Transverse colon (tissue), 4 donors: ENCODE results near the gene PTHLH. TPM values are rescaled to one million over a fixed set of nuclear protein-coding genes. Genes with fewer than 3 reads are reported as not detected.

Experiments used
- DNase-seq: peaks from one replicate; pipeline ENCODE4 v3.0.0-alpha.2; 2019
- H3K27ac ChIP-seq, 4 donors: fragments of 200-600 bp; sonication (generic); 2 replicates each; pipeline ENCODE4 v1.5.1; 2016 to 2018; ENCODE audit warnings: inconsistent platforms in 4 of 4
- H3K27me3 ChIP-seq: fragments of 200-600 bp; sonication (generic); 2 replicates; pipeline ENCODE4 v1.5.1; 2017; ENCODE audit warnings: inconsistent platforms
- H3K36me3 ChIP-seq, 4 donors: fragments of 200-600 bp; sonication (generic); 2 replicates each; pipeline ENCODE4 v1.5.1; 2017 to 2019; ENCODE audit warnings: inconsistent platforms in 4 of 4
- H3K4me1 ChIP-seq, 4 donors: fragments of 200-600 bp; sonication (generic); 2 replicates each; pipeline ENCODE4 v1.5.1; 2017 to 2020; ENCODE audit warnings: inconsistent platforms in 4 of 4
- H3K4me3 ChIP-seq, 4 donors: fragments of 200-600 bp; sonication (generic); 1 replicate in 1 of 4; 2 replicates in 3 of 4; pipeline versions ENCODE4 v1.5.1 to v1.6.1; 2017 to 2019; ENCODE audit warnings: inconsistent platforms in 4 of 4
- H3K9me3 ChIP-seq, 2 donors: fragments of 200-600 bp; sonication (generic); 2 replicates each; pipeline ENCODE4 v1.5.1; 2017 to 2019; ENCODE audit warnings: inconsistent platforms in 2 of 2
- CTCF ChIP-seq, 5 experiments: fragments of 200-600 bp in 3 of 5; fragments of 450-650 bp in 2 of 5; sonication (generic) in 3 of 5; IDR thresholded peaks; 1 replicate in 2 of 5; 2 replicates in 3 of 5; pipeline ENCODE4 v1.5.1; 2016 to 2017; ENCODE audit warnings: antibody characterized with exemption in 5 of 5, inconsistent platforms in 3 of 5, mild to moderate bottlenecking in 2 of 5, moderate library complexity in 1 of 5
- EP300 ChIP-seq: sonication (generic); formaldehyde crosslinking; IDR thresholded peaks from one replicate; pipeline ENCODE4 v1.6.1; 2017; ENCODE audit warnings: antibody characterized with exemption, low read depth
- POLR2A ChIP-seq: fragments of 450-650 bp; IDR thresholded peaks from one replicate; pipeline ENCODE4 v1.6.1; 2016; ENCODE audit warnings: antibody characterized with exemption, mild to moderate bottlenecking, moderate library complexity
- POLR2AphosphoS5 ChIP-seq, 3 donors: sonication (generic); formaldehyde crosslinking; IDR thresholded peaks; one replicate each; pipeline ENCODE4 v1.6.1; 2016; ENCODE audit warnings: antibody characterized with exemption in 3 of 3
- WGBS, 2 donors: methylation state at CpG; one replicate each; pipeline ENCODE4 v1.1.5; 2018; ENCODE audit warnings: low coverage in 1 of 2; 5-methylcytosine and 5-hydroxymethylcytosine counted together
- in situ Hi-C, 4 donors: fragments of 200-750 bp; cut with MboI; loops; one replicate each; pipeline versions ENCODE4 v1.15.0 to v1.15.1; 2017; ENCODE audit warnings: low sequenced_read_pairs in 3 of 4, low pct_ligation_motif_present in 1 of 4, low pct_unique_long_range_greater_than_20kb in 1 of 4
- intact Hi-C: fragments of 100-400 bp; cut with DNase I; formaldehyde crosslinking; loops from one replicate; pipeline ENCODE4 v1.15.1; 2023; ENCODE audit warnings: low total_unique reads
- total RNA-seq, 4 donors: library from RNA; depleted of rRNA; stranded (reverse); fragments of >200 nt; gene quantifications; one replicate each; pipeline ENCODE4 v1.1.0, GENCODE V29; 2016

PTHLH gene
- under 1 TPM in 2 of 4 donors, not detected in 2; 0.68 to 0.79 TPM for total RNA-seq

- WGBS, 2 donors: 40 to 54% methylated on average over 2 of the region's 2 CpGs
- H3K9me3 ChIP-seq: no peaks in the 10 kb centered on the region
- H3K36me3 ChIP-seq: no peaks in the 10 kb centered on the region
- H3K27ac ChIP-seq: no peak within 1 kb of the TSS
- H3K27me3 ChIP-seq: peaks cover 99% of the 10 kb centered on the region
- TF ChIP-seq POLR2A: no peak
- no peak for TF ChIP-seq POLR2AphosphoS5 (IDR thresholded peaks at IDR 0.05)
- no peak for TF ChIP-seq CTCF (IDR thresholded peaks at IDR 0.05)
- no peak for TF ChIP-seq EP300
- intact Hi-C loops (no loop called here), in situ Hi-C loops (no loop called here)
- peaks cover 0 to 33% (median 18%) of the 10 kb centered on the region in 4 donors for H3K4me1 ChIP-seq
- H3K4me3 ChIP-seq: no peak within 1 kb of the TSS
- no peak for DNase-seq
These were observed at the start of gene PTHLH for GRCh38 chr12:27972721-27973120. Gene PTHLH (minus strand): TSS chr12:27972733. CDS start chr12:27969494, 3,239 bp downstream.

- no peak for DNase-seq
- Histone ChIP-seq H3K27ac (no peak overlapping the region), H3K9me3 (no peaks in the 10 kb centered on the region), H3K4me3 (no peak overlapping the region), H3K27me3 (no peaks in the 10 kb centered on the region), H3K4me1 (no peaks in the 10 kb centered on the region), H3K36me3 (no peaks in the 10 kb centered on the region)
- WGBS, 2 donors: 69 to 87% methylated on average over 3 to 4 of the region's 4 CpGs
- in situ Hi-C loops (no loop called here), intact Hi-C loops (no loop called here)
- TF ChIP-seq POLR2AphosphoS5 (IDR thresholded peaks at IDR 0.05) (no peak), CTCF (IDR thresholded peaks at IDR 0.05) (no peak)
These were observed 49.2 kb upstream of the PTHLH start for GRCh38 chr12:28021704-28022103.

- in situ Hi-C loops: no loop called here
- TF ChIP-seq POLR2AphosphoS5 (IDR thresholded peaks at IDR 0.05): no peak
- no peak for TF ChIP-seq EP300
- TF ChIP-seq CTCF (IDR thresholded peaks at IDR 0.05): no peak
- no peak for TF ChIP-seq POLR2A
- no peaks in the 10 kb centered on the region for H3K36me3 ChIP-seq
These were observed 45.3 kb upstream of the PTHLH start for GRCh38 chr12:28017873-28018255.

GRCh38 chr12:28017126-28017872 is 44.8 kb upstream of the PTHLH start:
- in situ Hi-C loops (no loop called here), intact Hi-C loops (no loop called here)
- H3K9me3 ChIP-seq: no peaks in the 10 kb centered on the region
- H3K4me1 ChIP-seq: no peaks in the 10 kb centered on the region
- no peaks in the 10 kb centered on the region for H3K27me3 ChIP-seq
- H3K27ac ChIP-seq: no peak overlapping the region
- H3K36me3 ChIP-seq: no peaks in the 10 kb centered on the region
- 44 to 69% methylated on average over 1 to 4 of the region's 4 CpGs for WGBS, 2 donors
- H3K4me3 ChIP-seq: no peak overlapping the region
- DNase-seq: no peak
- TF ChIP-seq EP300 (no peak), CTCF (IDR thresholded peaks at IDR 0.05) (no peak), POLR2AphosphoS5 (IDR thresholded peaks at IDR 0.05) (no peak), POLR2A (no peak)

More at GRCh38 chr12:28017873-28018255, 45.3 kb upstream of the PTHLH start:
- intact Hi-C loops: no loop called here
- 57 to 68% methylated on average over 1 of the region's 1 CpG for WGBS, 2 donors
- no peak overlapping the region for H3K4me3 ChIP-seq
- H3K9me3 ChIP-seq: no peaks in the 10 kb centered on the region
- DNase-seq: no peak
- no peak overlapping the region for H3K27ac ChIP-seq
- no peaks in the 10 kb centered on the region for H3K4me1 ChIP-seq
- H3K27me3 ChIP-seq: no peaks in the 10 kb centered on the region
